Daoy (cell line): Measurements from ENCODE around the gene YIF1A. TPM values are rescaled to one million over a fixed set of nuclear protein-coding genes. Genes with fewer than 3 reads are reported as not detected.
"Not testable (repeated sequence)": the region's sequence is repeated elsewhere in the genome, so short reads cannot be mapped to it uniquely, and the experiment has no call there.

Experiments used
- DNase-seq: peaks from one replicate; pipeline ENCODE4 v3.0.0-alpha.2; 2015; ENCODE audit warnings: low read depth
- total RNA-seq: library from RNA; depleted of rRNA; stranded (reverse); fragments of >200 nt; shearing (Covaris generic); gene quantifications from 2 replicates; pipeline ENCODE4 v1.2.3, GENCODE V29; 2014

YIF1A gene
- total RNA-seq, 1 experiment from 2014 or later, result 135 TPM

- DNase-seq, result peak; percentile 93
Observed at GRCh38 chr11:66311965-66312548, 23.1 kb upstream of the YIF1A start.

GRCh38 chr11:66311470-66311964 is 22.6 kb upstream of the YIF1A start:
- DNase-seq, result no peak

- not testable (repeated sequence) for DNase-seq
Observed at GRCh38 chr11:66310803-66311440, 22.0 kb upstream of the YIF1A start.

GRCh38 chr11:66310324-66310723 is 21.4 kb upstream of the YIF1A start:
- DNase-seq, result no peak

- DNase-seq, result no peak
Observed at GRCh38 chr11:66309475-66309874, 20.5 kb upstream of the YIF1A start.

GRCh38 chr11:66302656-66303055 is 13.7 kb upstream of the YIF1A start:
- DNase-seq, result no peak

- DNase-seq, result no peak
Observed at GRCh38 chr11:66299186-66299585, 10.2 kb upstream of the YIF1A start.

GRCh38 chr11:66297610-66298009 is 8.7 kb upstream of the YIF1A start:
- DNase-seq, result no peak

- no peak for DNase-seq
Observed at GRCh38 chr11:66294626-66295620, 6.0 kb upstream of the YIF1A start.

- DNase-seq, result no peak
Observed at GRCh38 chr11:66293777-66294625, 5.1 kb upstream of the YIF1A start.

GRCh38 chr11:66293352-66293751 is 4.4 kb upstream of the YIF1A start:
- DNase-seq, result no peak

- DNase-seq, result no peak
Observed at GRCh38 chr11:66292543-66293332, 3.8 kb upstream of the YIF1A start.

GRCh38 chr11:66291706-66292542 is 3.0 kb upstream of the YIF1A start, which contains the start of gene TMEM151A:
TMEM151A (plus strand) TSS chr11:66291894; CDS start chr11:66292014, 120 bp downstream.
- DNase-seq, result no peak

GRCh38 chr11:66291303-66291705 is 2.4 kb upstream of the YIF1A start:
- no peak for DNase-seq

- no peak for DNase-seq
Observed at GRCh38 chr11:66290330-66290621, 1.3 kb upstream of the YIF1A start.

- peak; percentile 84 for DNase-seq
Observed at GRCh38 chr11:66289548-66290329, 796 bp upstream of the YIF1A start.

- DNase-seq, result no peak
Observed at GRCh38 chr11:66287889-66288670, 863 bp downstream of the YIF1A start.
